IgD-negative memory B cell (primary cell): ENCODE data around the gene CATSPER1. TPM values are rescaled to one million over a fixed set of nuclear protein-coding genes. Genes with fewer than 3 reads are reported as not detected.

ENCODE experiments used
- H3K27ac Mint-ChIP-seq, 3 donors: one replicate each; pipeline ENCODE4 v1.8.0; 2020 to 2022; ENCODE audit warnings: mild to moderate bottlenecking in 3 of 3, mixed read lengths in 3 of 3, moderate library complexity in 1 of 3
- H3K27me3 Mint-ChIP-seq: one replicate; pipeline ENCODE4 v1.8.0; 2021; ENCODE audit warnings: mixed read lengths
- H3K36me3 Mint-ChIP-seq: one replicate; pipeline ENCODE4 v1.8.0; 2020; ENCODE audit warnings: mild to moderate bottlenecking, mixed read lengths
- H3K4me1 Mint-ChIP-seq, 3 donors: one replicate each; pipeline ENCODE4 v1.8.0; 2020 to 2022; ENCODE audit warnings: mixed read lengths in 3 of 3, mild to moderate bottlenecking in 1 of 3
- H3K4me3 Mint-ChIP-seq, 4 donors: one replicate each; pipeline ENCODE4 v1.8.0; 2020 to 2022; ENCODE audit warnings: mild to moderate bottlenecking in 4 of 4, mixed read lengths in 4 of 4, moderate library complexity in 3 of 4
- H3K9me3 Mint-ChIP-seq, 3 donors: one replicate each; pipeline ENCODE4 v1.8.0; 2020 to 2021; ENCODE audit warnings: mixed read lengths in 3 of 3, mild to moderate bottlenecking in 1 of 3
- polyA plus RNA-seq: library from polyadenylated mRNA; unstranded; fragments of 300-500 nt; fragmentation: Illumina TruSeq; gene quantifications from one replicate; pipeline ENCODE4 v1.2.3, GENCODE V29; 2021

CATSPER1 gene
- polyA plus RNA-seq, 1 donor from 2014 or later, result not detected

- H3K27me3 Mint-ChIP-seq, result no peaks in the 10 kb centered on the region
- H3K4me1 Mint-ChIP-seq, result peaks cover 28 to 36% (median 29%) of the 10 kb centered on the region in 3 donors
- H3K36me3 Mint-ChIP-seq, result peaks cover 17% of the 10 kb centered on the region
- H3K9me3 Mint-ChIP-seq, result no peaks in the 10 kb centered on the region
- peak overlapping the region in 1 of 3 donors; percentile 68 for H3K27ac Mint-ChIP-seq
- H3K4me3 Mint-ChIP-seq, result peak overlapping the region in 1 of 4 donors; percentile 40
Observed at GRCh38 chr11:66063900-66064299, 37.6 kb upstream of the CATSPER1 start.

DNA sequence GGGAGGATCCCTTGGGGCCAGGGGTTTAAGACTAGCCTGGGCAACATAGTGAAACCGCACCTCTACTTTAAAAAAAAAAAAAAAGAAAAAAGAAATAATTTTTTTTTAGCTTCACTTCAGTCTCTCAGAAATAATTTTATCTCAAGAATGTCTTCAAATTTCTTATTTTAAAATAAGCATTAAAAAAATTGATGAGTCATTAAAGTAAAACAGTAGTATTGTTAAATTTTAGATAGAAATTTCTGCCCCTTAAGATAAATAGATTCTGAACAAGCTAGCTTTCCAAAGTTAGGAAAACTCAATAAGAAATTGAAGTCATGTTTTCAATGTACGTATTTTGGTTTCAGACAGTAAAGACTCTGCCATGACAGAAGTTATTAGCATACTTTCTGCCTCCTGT, 36.1 kb upstream of the CATSPER1 start:
- no peak overlapping the region for H3K27ac Mint-ChIP-seq
- H3K27me3 Mint-ChIP-seq, result no peaks in the 10 kb centered on the region
- peaks cover 22% of the 10 kb centered on the region for H3K36me3 Mint-ChIP-seq
- peaks cover 17 to 26% (median 20%) of the 10 kb centered on the region in 3 donors for H3K4me1 Mint-ChIP-seq
- no peaks in the 10 kb centered on the region for H3K9me3 Mint-ChIP-seq
- no peak overlapping the region for H3K4me3 Mint-ChIP-seq

DNA sequence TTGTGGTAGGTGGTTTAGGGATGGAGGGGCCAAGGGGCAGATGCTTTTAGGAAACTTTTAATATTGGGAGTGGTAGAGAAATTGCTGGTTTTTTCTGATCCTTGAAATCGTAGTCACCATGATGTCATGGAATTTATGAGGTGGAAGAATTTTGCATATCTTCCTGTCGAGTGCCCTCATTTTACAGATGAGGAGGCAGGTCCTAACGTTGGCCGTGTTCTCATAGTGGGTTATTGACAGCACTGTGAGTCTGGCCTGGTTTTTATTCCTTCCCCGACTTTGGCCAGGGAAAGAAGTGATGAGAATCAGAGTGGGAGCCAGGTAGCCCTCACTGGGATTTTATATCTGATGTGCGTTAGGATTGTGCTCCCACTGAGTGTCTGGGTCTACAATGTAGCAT, 35.0 kb upstream of the CATSPER1 start:
- Mint-ChIP-seq H3K4me3 (no peak overlapping the region), H3K9me3 (no peaks in the 10 kb centered on the region), H3K36me3 (peaks cover 22% of the 10 kb centered on the region), H3K27me3 (no peaks in the 10 kb centered on the region), H3K27ac (peak overlapping the region in 2 of 3 donors; percentile 62 to 80), H3K4me1 (peaks cover 12 to 20% (median 13%) of the 10 kb centered on the region in 3 donors)

DNA sequence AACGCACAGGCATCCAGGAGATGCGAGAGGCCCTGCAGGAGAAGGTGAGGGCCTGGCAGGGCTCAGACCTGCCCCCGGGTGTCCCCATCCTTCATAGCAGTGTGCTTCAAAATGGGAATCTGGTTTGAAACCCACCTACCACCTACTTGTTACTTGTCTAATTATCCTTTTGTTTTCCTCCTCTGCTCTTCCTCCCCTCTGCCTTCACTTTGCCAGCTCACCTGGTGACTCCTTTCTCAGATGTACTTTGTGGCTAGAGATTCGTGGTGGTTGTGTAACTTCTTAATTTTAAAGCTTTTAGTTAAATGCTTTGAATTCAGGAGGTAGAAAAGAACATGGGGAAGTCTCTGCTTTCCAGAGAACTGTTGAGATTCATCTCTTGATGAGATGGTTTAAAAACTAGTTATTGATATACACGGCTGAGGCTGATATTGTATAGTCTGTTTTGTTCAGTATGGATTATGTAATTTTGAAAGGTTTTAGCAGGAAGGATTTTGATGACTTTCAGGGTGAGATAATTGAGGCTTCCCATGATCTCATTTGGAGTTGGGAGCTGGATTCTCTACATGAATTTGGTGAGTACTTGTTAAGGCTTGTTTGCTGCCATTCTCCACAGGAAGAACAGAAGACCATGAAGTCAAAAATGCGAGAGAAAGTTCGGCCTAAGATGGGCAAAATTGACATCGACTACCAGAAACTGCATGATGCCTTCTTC, 33.8 kb upstream of the CATSPER1 start:
- Mint-ChIP-seq H3K4me3 (peak overlapping the region in 1 of 4 donors; percentile 54), H3K27ac (peak overlapping the region in 2 of 3 donors; percentile 32), H3K27me3 (no peaks in the 10 kb centered on the region), H3K4me1 (peaks cover 10 to 17% (median 13%) of the 10 kb centered on the region in 3 donors), H3K36me3 (peaks cover 16% of the 10 kb centered on the region), H3K9me3 (no peaks in the 10 kb centered on the region)

GRCh38 chr11:66056501-66056900, 30.2 kb upstream of the CATSPER1 start:
- no peaks in the 10 kb centered on the region for H3K9me3 Mint-ChIP-seq
- H3K4me3 Mint-ChIP-seq, result peak overlapping the region in 1 of 4 donors; percentile 20
- H3K4me1 Mint-ChIP-seq, result peaks cover 12 to 23% (median 17%) of the 10 kb centered on the region in 3 donors
- H3K27me3 Mint-ChIP-seq, result no peaks in the 10 kb centered on the region
- peak overlapping the region in 1 of 3 donors; percentile 39 for H3K27ac Mint-ChIP-seq
- peaks cover 14% of the 10 kb centered on the region for H3K36me3 Mint-ChIP-seq

DNA sequence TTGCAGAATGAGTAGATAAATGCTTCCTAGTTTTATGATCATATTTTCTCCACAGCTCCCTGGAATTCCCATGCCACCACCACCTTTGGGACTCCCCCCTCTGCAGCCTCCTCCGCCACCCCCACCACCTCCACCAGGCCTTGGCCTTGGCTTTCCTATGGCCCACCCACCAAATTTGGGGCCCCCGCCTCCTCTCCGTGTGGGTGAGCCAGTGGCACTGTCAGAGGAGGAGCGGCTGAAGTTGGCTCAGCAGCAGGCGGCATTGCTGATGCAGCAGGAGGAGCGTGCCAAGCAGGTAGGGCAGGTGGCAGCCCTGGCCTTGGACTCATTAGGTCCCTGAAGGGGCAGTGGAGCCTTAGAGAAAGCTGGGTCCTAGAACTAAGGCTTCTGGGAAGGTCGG, 28.7 kb upstream of the CATSPER1 start:
- Mint-ChIP-seq H3K9me3 (no peaks in the 10 kb centered on the region), H3K27me3 (peaks cover 2% of the 10 kb centered on the region), H3K4me3 (peak overlapping the region in 2 of 4 donors; percentile 30 to 71), H3K27ac (peak overlapping the region in 1 of 3 donors; percentile 25), H3K36me3 (peaks cover 10% of the 10 kb centered on the region), H3K4me1 (peaks cover 8 to 18% (median 10%) of the 10 kb centered on the region in 3 donors)

DNA sequence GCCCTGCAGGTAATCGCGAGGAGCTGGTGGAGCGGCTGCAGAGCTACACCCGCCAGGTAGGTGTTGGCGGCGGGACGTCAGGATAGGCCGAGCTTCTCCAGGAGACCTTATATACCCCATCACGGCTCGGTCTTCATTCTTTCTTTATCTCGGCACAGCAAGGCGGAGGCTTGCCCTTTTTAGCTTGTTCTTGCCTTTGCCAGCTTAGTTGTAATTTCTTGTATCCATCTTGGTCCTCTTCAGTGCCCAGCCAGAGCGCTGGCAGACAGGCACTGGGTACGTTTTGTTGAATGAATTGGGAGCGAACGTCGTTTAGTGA, 26.3 kb upstream of the CATSPER1 start:
- Mint-ChIP-seq H3K27me3 (peaks cover 6% of the 10 kb centered on the region), H3K4me3 (peak overlapping the region; percentile 99 to 100 (median 100)), H3K27ac (peak overlapping the region; percentile 95 to 100 (median 97)), H3K4me1 (peaks cover 8 to 18% (median 10%) of the 10 kb centered on the region in 3 donors), H3K36me3 (peaks cover 2% of the 10 kb centered on the region), H3K9me3 (no peaks in the 10 kb centered on the region)

GRCh38 chr11:66051766-66052663, 25.7 kb upstream of the CATSPER1 start, which contains the start of gene SF3B2:
SF3B2 (plus strand) TSS chr11:66052364; CDS start chr11:66052385, 21 bp downstream.
- no peaks in the 10 kb centered on the region for H3K9me3 Mint-ChIP-seq
- H3K36me3 Mint-ChIP-seq, result peaks cover 2% of the 10 kb centered on the region

GRCh38 chr11:66051371-66051765, 25.1 kb upstream of the CATSPER1 start:
- H3K4me1 Mint-ChIP-seq, result peaks cover 8 to 18% (median 10%) of the 10 kb centered on the region in 3 donors
- H3K4me3 Mint-ChIP-seq, result peak overlapping the region; percentile 99 to 100 (median 100)
- H3K9me3 Mint-ChIP-seq, result no peaks in the 10 kb centered on the region
- peaks cover 2% of the 10 kb centered on the region for H3K36me3 Mint-ChIP-seq
- peak overlapping the region; percentile 95 to 100 (median 97) for H3K27ac Mint-ChIP-seq
- peaks cover 6% of the 10 kb centered on the region for H3K27me3 Mint-ChIP-seq

More at GRCh38 chr11:66051766-66052663, 25.7 kb upstream of the CATSPER1 start, which contains the start of gene SF3B2:
- Mint-ChIP-seq H3K4me3 (peak within 1 kb of the TSS; percentile 99 to 100 (median 100)), H3K27ac (peak within 1 kb of the TSS; percentile 95 to 100 (median 97)), H3K4me1 (peaks cover 8 to 18% (median 10%) of the 10 kb centered on the region in 3 donors), H3K27me3 (peaks cover 6% of the 10 kb centered on the region)

DNA sequence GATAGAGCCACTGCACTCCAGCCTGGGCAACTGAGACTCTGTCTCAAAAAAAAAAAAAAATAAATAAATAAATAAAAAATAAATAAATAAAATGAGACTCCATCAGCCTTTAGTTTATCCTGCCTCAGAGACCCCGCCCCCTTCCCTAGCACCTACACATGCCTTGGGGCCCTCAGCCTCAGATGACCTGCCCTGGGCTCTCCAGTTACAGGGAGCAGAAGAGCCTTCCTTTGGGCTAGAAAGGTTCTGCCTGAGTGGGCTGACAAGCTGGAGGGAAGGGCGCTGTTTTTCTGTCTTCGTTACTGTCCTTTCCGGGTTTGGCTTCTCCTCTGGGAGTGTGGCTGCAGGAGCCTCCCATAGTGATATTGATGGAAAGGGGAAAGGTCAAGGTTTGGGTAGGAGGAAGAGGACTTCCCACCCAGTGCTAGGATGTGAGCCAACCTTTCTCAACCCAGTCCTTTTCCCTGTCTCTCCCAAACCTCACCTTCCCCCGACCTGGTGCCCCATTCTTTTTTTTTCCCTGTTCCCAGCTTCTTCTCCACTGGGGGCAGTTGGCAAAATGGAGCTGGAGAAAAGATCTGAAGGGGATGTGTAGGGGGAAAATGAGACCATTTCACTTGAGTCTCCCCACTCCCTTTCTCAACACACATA, 24.4 kb upstream of the CATSPER1 start:
- Mint-ChIP-seq H3K36me3 (peaks cover 2% of the 10 kb centered on the region), H3K27ac (peak overlapping the region in 2 of 3 donors; percentile 95 to 100), H3K27me3 (peaks cover 6% of the 10 kb centered on the region), H3K9me3 (no peaks in the 10 kb centered on the region), H3K4me3 (peak overlapping the region; percentile 70 to 100 (median 100)), H3K4me1 (peaks cover 8 to 18% (median 12%) of the 10 kb centered on the region in 3 donors)

DNA sequence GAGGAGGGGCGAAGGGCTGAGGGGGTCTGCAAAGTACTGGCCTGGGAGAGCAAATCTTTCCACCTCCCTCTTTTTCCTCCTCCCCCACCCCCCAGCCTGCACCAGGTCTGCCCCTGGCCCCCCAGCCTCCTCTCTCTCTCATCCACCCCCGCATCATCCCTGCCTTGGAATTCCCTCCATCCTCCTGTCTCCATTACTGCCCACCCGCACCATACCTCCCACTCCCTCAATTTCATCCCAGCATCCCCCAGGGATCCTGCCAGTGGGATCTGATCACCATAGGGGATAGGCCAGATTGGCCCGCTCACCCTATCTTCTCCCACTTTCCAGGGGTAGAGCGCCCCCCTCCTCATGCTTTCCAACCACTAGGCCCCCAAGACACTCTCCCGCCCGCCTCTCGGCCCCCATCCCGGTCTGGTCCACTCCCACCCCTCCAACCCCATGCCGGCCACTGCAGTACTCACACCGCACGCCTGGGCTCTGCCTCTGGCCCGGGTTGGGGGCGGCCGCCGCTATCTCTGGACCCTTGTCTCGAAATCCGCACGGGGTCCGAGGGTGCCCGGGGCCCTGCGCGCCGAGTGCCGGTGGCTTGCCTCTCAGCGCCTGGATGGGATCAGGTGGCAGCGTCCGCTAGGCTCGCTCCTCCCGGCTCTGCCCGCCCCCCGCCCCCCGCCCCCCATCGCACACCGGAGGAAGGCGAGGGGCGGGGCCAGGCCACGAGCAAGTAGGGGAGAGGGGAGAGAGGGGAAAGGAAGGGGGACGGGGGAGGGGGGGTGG, 22.5 kb upstream of the CATSPER1 start, which contains the start of gene GAL3ST3:
TSS of gene GAL3ST3 (minus strand) at position 615 of the 777 bp plus-strand sequence. CDS start 3,746 bp downstream, outside the sequence.
- peak within 1 kb of the TSS in 2 of 4 donors; percentile 26 to 65 for H3K4me3 Mint-ChIP-seq
- H3K36me3 Mint-ChIP-seq, result peaks cover 4% of the 10 kb centered on the region
- H3K27ac Mint-ChIP-seq, result peak within 1 kb of the TSS in 1 of 3 donors; percentile 28
- H3K4me1 Mint-ChIP-seq, result peaks cover 14 to 21% (median 14%) of the 10 kb centered on the region in 3 donors
- H3K27me3 Mint-ChIP-seq, result peaks cover 6% of the 10 kb centered on the region
- no peaks in the 10 kb centered on the region for H3K9me3 Mint-ChIP-seq

DNA sequence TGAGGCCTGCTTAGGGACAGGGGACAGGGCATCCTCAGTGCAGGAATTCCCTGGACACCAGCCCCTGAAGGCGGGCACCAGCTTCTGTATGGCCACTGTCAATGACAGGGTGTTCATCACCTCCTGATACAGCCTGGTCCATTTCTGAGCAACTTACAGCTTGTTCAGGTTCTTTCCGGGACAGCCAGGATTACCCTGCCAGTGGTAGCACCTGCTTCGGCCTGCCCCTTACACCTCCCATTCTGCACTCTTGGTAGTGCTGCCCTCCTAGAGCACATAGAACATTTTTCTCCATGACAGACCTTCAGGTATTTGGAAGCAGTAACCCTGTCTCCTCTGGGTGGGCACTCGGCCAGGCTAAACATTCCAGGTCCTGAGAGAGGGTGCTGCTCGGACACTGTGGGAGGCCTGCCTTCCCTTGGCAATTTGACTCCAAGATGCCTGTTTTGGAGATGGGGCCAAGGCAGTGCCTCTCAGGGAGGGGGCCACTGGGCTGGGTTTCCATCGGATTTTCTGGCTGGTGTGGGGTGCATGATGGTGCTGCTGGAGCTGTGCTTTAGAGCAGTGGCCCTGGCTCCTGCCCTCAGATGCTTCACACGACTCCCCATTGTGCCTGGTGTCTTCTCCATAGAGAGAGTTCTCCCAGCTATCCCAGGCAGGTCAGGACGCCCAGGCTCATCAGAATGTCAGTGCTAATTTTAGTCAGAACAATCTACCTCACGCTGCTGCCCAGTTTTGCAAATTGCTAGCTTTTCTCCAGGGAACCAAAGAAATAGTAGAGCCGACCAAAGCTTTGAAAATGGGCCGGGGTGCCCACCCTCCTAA, 21.5 kb upstream of the CATSPER1 start:
- H3K27ac Mint-ChIP-seq, result no peak overlapping the region
- peaks cover 4% of the 10 kb centered on the region for H3K36me3 Mint-ChIP-seq
- H3K9me3 Mint-ChIP-seq, result no peaks in the 10 kb centered on the region
- peaks cover 10 to 16% (median 14%) of the 10 kb centered on the region in 3 donors for H3K4me1 Mint-ChIP-seq
- H3K4me3 Mint-ChIP-seq, result peak overlapping the region in 1 of 4 donors; percentile 26
- H3K27me3 Mint-ChIP-seq, result peaks cover 6% of the 10 kb centered on the region

DNA sequence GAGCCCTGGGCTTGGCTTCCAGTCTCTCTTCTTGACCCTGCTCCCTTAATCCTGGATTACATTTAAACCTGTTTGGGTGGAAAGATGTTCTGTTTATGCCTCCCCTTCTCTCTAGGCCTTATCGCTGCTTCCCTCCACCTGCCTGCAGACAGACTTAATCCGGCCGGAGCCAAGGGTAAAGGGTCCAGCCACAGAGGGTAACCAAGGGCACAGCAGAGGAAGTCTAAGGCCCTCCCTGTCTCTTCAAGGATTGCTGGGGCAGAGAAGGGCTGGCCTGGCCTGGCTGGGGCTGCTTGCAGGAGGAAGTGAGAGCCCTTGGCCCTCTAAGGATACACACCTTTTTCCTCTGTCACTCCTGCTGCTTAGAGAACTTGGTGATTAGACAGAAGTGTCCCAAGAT, 20.6 kb upstream of the CATSPER1 start:
- Mint-ChIP-seq H3K36me3 (peaks cover 2% of the 10 kb centered on the region), H3K27me3 (peaks cover 6% of the 10 kb centered on the region), H3K9me3 (no peaks in the 10 kb centered on the region), H3K4me3 (peak overlapping the region in 1 of 4 donors; percentile 6), H3K27ac (peak overlapping the region in 1 of 3 donors; percentile 50), H3K4me1 (peaks cover 9 to 13% (median 10%) of the 10 kb centered on the region in 3 donors)
